GM23248 (cell line): ENCODE results near the gene EPDR1. TPM values are rescaled to one million over a fixed set of nuclear protein-coding genes. Genes with fewer than 3 reads are reported as not detected.

ENCODE experiments used
- DNase-seq: peaks from one replicate; pipeline ENCODE4 v3.0.0-alpha.2; 2015
- H2AFZ ChIP-seq: fragments of 200-600 bp; sonication (generic); 2 replicates; pipeline ENCODE4 v1.6.1; 2016; ENCODE audit warnings: antibody characterized with exemption
- H3F3A ChIP-seq: fragments of 200-600 bp; sonication (generic); 2 replicates; pipeline ENCODE4 v1.6.1; 2016; ENCODE audit warnings: mild to moderate bottlenecking, antibody characterized with exemption, mixed run types; ENCODE audit not compliant: insufficient read depth
- H3K27ac ChIP-seq: fragments of 200-600 bp; sonication (generic); 2 replicates; pipeline ENCODE4 v1.5.1; 2016; ENCODE audit warnings: mild to moderate bottlenecking
- H3K27me3 ChIP-seq: fragments of 200-600 bp; sonication (generic); replicated peaks from 2 replicates; pipeline ENCODE4 v1.6.1; 2016; ENCODE audit warnings: mild to moderate bottlenecking; ENCODE audit not compliant: insufficient read depth
- H3K36me3 ChIP-seq: fragments of 200-600 bp; sonication (generic); 2 replicates; pipeline ENCODE4 v1.6.1; 2016; ENCODE audit warnings: low read depth, mild to moderate bottlenecking
- H3K4me1 ChIP-seq: fragments of 200-600 bp; sonication (generic); 2 replicates; pipeline ENCODE4 v1.6.1; 2016; ENCODE audit warnings: mild to moderate bottlenecking; ENCODE audit not compliant: insufficient read depth
- H3K4me2 ChIP-seq: fragments of 200-600 bp; sonication (generic); one replicate; pipeline ENCODE4 v1.6.1; 2016; ENCODE audit warnings: mild to moderate bottlenecking; ENCODE audit not compliant: unreplicated experiment
- H3K4me3 ChIP-seq: fragments of 200-600 bp; sonication (generic); 2 replicates; pipeline ENCODE4 v1.5.1; 2016; ENCODE audit warnings: mild to moderate bottlenecking
- H3K79me2 ChIP-seq: fragments of 200-600 bp; sonication (generic); 2 replicates; pipeline ENCODE4 v1.6.1; 2016; ENCODE audit warnings: mild to moderate bottlenecking; ENCODE audit not compliant: insufficient read depth
- H3K9ac ChIP-seq: fragments of 200-600 bp; sonication (generic); 2 replicates; pipeline ENCODE4 v1.6.1; 2016; ENCODE audit warnings: mild to moderate bottlenecking
- H3K9me2 ChIP-seq: fragments of 200-600 bp; sonication (generic); 2 replicates; pipeline ENCODE4 v1.6.1; 2016; ENCODE audit warnings: mixed run types, mild to moderate bottlenecking, moderate library complexity; ENCODE audit not compliant: insufficient read depth
- H3K9me3 ChIP-seq: fragments of 200-600 bp; sonication (generic); one replicate; pipeline ENCODE4 v1.6.1; 2017; ENCODE audit warnings: low read depth
- H4K20me1 ChIP-seq: fragments of 200-600 bp; sonication (generic); 2 replicates; pipeline ENCODE4 v1.6.0; 2016; ENCODE audit not compliant: insufficient read depth
- EZH2 ChIP-seq: fragments of 200-600 bp; sonication (generic); IDR thresholded peaks from 2 replicates; pipeline ENCODE4 v1.6.1; 2018; ENCODE audit warnings: antibody characterized with exemption, mild to moderate bottlenecking; ENCODE audit not compliant: insufficient read depth, poor library complexity, severe bottlenecking
- EZH2phosphoT487 ChIP-seq: fragments of 200-600 bp; sonication (generic); IDR thresholded peaks from 2 replicates; pipeline ENCODE4 v1.6.1; 2018; ENCODE audit warnings: antibody characterized with exemption, moderate library complexity, mild to moderate bottlenecking, low read depth; ENCODE audit not compliant: insufficient read depth
- WGBS, 2 experiments: methylation state at CpG; one replicate each; pipeline ENCODE4 v1.1.6; 2015 to 2017; ENCODE audit warnings: low lambda C conversion rate in 2 of 2, low coverage in 1 of 2; ENCODE audit errors: missing lambda C conversion rate in 2 of 2; 5-methylcytosine and 5-hydroxymethylcytosine counted together
- in situ Hi-C: fragments of 300-500 bp; cut with MboI; formaldehyde crosslinking; loops from 2 replicates; pipeline ENCODE4 v1.15.0; 2020
- polyA plus RNA-seq: library from polyadenylated mRNA; unstranded; fragments of >200 nt; fragmentation: Nextera tagmentation; extraction: Ambion mirVana; gene quantifications from 2 replicates; pipeline ENCODE4 v1.2.1, GENCODE V29; 2016
- total RNA-seq: library from RNA; depleted of rRNA; stranded (reverse); fragments of >200 nt; shearing (Covaris generic); gene quantifications from 2 replicates; pipeline ENCODE4 v1.2.3, GENCODE V29; 2014

The EPDR1 gene
- total and polyA plus RNA-seq, 2 experiments from 2014 or later: 1.5 to 2.5 TPM

GRCh38 chr7:37984750-37985390 lies 64.4 kb downstream of the EPDR1 start:
- 7% methylated on average over 5 of the region's 5 CpGs for WGBS, 2 experiments
- no peaks in the 10 kb centered on the region for H3K79me2 ChIP-seq
- no peak overlapping the region for H3K9ac ChIP-seq
- H3K9me2 ChIP-seq: no peaks in the 10 kb centered on the region
- H3K4me1 ChIP-seq: no peaks in the 10 kb centered on the region
- H4K20me1 ChIP-seq: no peaks in the 10 kb centered on the region
- H3K27me3 ChIP-seq: no peaks in the 10 kb centered on the region
- in situ Hi-C loops: no loop called here
- H3K4me2 ChIP-seq: no peak overlapping the region
- H3K27ac ChIP-seq: no peak overlapping the region
- no peaks in the 10 kb centered on the region for H3K9me3 ChIP-seq
- no peak for DNase-seq
- H3F3A ChIP-seq: no peaks in the 10 kb centered on the region
- TF ChIP-seq EZH2: no peak
- TF ChIP-seq EZH2phosphoT487: no peak
- no peak overlapping the region for H3K4me3 ChIP-seq
- no peak overlapping the region for H2AFZ ChIP-seq
- H3K36me3 ChIP-seq: no peaks in the 10 kb centered on the region

GRCh38 chr7:37986908-37987330 lies 66.5 kb downstream of the EPDR1 start:
- no peaks in the 10 kb centered on the region for H3K36me3 ChIP-seq
- H3K9me2 ChIP-seq: no peaks in the 10 kb centered on the region
- in situ Hi-C loops: no loop called here
- no peak overlapping the region for H3K4me2 ChIP-seq
- no peaks in the 10 kb centered on the region for H3K9me3 ChIP-seq
- H3K4me3 ChIP-seq: no peak overlapping the region
- no peak overlapping the region for H2AFZ ChIP-seq
- 0 to 7% methylated on average over 4 of the region's 4 CpGs for WGBS, 2 experiments
- no peaks in the 10 kb centered on the region for H3K27me3 ChIP-seq
- no peak for DNase-seq
- no peaks in the 10 kb centered on the region for H4K20me1 ChIP-seq
- TF ChIP-seq EZH2 (no peak), EZH2phosphoT487 (no peak)
- no peaks in the 10 kb centered on the region for H3K79me2 ChIP-seq
- no peak overlapping the region for H3K9ac ChIP-seq
- H3F3A ChIP-seq: no peaks in the 10 kb centered on the region
- H3K4me1 ChIP-seq: no peaks in the 10 kb centered on the region
- no peak overlapping the region for H3K27ac ChIP-seq

GRCh38 chr7:37987732-37988131 lies 67.3 kb downstream of the EPDR1 start:
- in situ Hi-C loops: no loop called here
- Histone ChIP-seq H3K4me1 (no peaks in the 10 kb centered on the region), H4K20me1 (no peaks in the 10 kb centered on the region), H3F3A (no peaks in the 10 kb centered on the region), H2AFZ (no peak overlapping the region), H3K79me2 (no peaks in the 10 kb centered on the region), H3K4me3 (no peak overlapping the region), H3K27me3 (no peaks in the 10 kb centered on the region), H3K9me2 (no peaks in the 10 kb centered on the region), H3K9ac (no peak overlapping the region), H3K27ac (no peak overlapping the region), H3K4me2 (no peak overlapping the region), H3K9me3 (no peaks in the 10 kb centered on the region), H3K36me3 (no peaks in the 10 kb centered on the region)
- TF ChIP-seq EZH2phosphoT487 (no peak), EZH2 (no peak)
- WGBS, 2 experiments: 8 to 17% methylated on average over 1 of the region's 1 CpG
- no peak for DNase-seq

GRCh38 chr7:37988721-37989650 lies 68.5 kb downstream of the EPDR1 start:
- H3K9me2 ChIP-seq: no peaks in the 10 kb centered on the region
- H3K36me3 ChIP-seq: no peaks in the 10 kb centered on the region
- TF ChIP-seq EZH2phosphoT487: no peak
- no peak for TF ChIP-seq EZH2
- H3K4me1 ChIP-seq: no peaks in the 10 kb centered on the region
- H3K4me2 ChIP-seq: no peak overlapping the region
- WGBS, 2 experiments: 37 to 38% methylated on average over 7 of the region's 7 CpGs
- H3K9me3 ChIP-seq: peaks cover 4% of the 10 kb centered on the region
- no peaks in the 10 kb centered on the region for H3K79me2 ChIP-seq
- H3K4me3 ChIP-seq: no peak overlapping the region
- no peak overlapping the region for H3K27ac ChIP-seq
- no peaks in the 10 kb centered on the region for H3K27me3 ChIP-seq
- no peaks in the 10 kb centered on the region for H4K20me1 ChIP-seq
- no peaks in the 10 kb centered on the region for H3F3A ChIP-seq
- no peak overlapping the region for H3K9ac ChIP-seq
- no peak overlapping the region for H2AFZ ChIP-seq
- in situ Hi-C loops: no loop called here
- DNase-seq: no peak
